Activated naive CD4-positive, alpha-beta T cell treated with anti-CD3 and anti-CD28 coated beads, Interleukin-2, amount 50 U/mL, for 72 hours (primary cell): ENCODE data around the gene BRI3BP. TPM values are rescaled to one million over a fixed set of nuclear protein-coding genes. Genes with fewer than 3 reads are reported as not detected.
"Not testable (repeated sequence)": the region's sequence is repeated elsewhere in the genome, so short reads cannot be mapped to it uniquely, and the experiment has no call there.

Source experiments
- ATAC-seq, 2 donors: fragments of 150-1000 bp; cut with Tn5 transposase; 2 replicates each; pipeline ENCODE4 v1.10.0; 2021; ENCODE audit warnings: mild to moderate bottlenecking in 2 of 2, moderate library complexity in 2 of 2
- DNase-seq, 2 donors: peaks; one replicate each; pipeline ENCODE4 v3.0.0; 2021 to 2022; ENCODE audit warnings: low spot score in 2 of 2
- H3K27ac Mint-ChIP-seq, 2 donors: one replicate each; pipeline ENCODE4 v1.8.0; 2022; ENCODE audit warnings: mild to moderate bottlenecking in 2 of 2, mixed read lengths in 2 of 2
- H3K36me3 Mint-ChIP-seq, 2 donors: one replicate each; pipeline ENCODE4 v1.8.0; 2022; ENCODE audit warnings: mixed read lengths in 2 of 2
- H3K9me3 Mint-ChIP-seq, 2 donors: one replicate each; pipeline ENCODE4 v1.8.0; 2022; ENCODE audit warnings: mixed read lengths in 2 of 2
- total RNA-seq, 2 donors: library from RNA; stranded (reverse); gene quantifications; one replicate each; pipeline ENCODE4 v1.2.3, GENCODE V29; 2022

BRI3BP gene
- total RNA-seq, 2 donors from 2014 or later: 9.2 to 28.0 TPM

DNA sequence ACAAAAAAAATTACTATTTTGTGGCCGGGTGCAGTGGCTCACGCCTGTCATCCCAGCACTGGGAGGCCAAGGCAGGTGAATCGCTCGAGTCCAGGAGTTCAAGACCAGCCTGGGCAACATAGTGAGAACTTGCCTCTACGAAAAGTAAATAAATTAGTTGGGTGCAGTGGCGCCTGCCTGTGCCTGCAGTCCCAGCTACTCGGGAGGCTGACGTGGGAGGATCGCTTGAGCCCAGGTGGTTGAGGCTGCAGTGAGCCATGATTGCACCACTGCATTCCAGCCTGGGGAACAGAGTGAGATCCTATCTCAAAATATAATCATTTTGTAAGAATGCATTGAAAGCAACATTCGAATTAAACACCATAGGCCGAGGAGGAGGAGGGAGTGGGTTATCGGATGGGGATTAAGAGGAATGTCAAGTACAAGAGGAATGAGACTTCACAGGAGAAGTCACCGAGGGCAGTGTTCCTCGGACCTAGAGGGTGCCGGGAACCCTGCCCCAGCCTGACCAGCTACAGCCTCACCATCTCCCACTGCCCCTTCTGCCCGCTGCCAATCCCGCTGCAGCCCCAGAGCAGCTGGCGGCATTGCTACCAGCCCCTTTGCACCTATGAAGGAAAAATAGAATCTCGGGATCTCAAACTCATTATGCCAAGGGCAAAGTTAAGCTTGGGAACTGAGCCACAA is 39.2 kb downstream of the BRI3BP start:
- no peak overlapping the region for H3K27ac Mint-ChIP-seq
- peaks cover 0 to 9% of the 10 kb centered on the region in 2 donors for H3K36me3 Mint-ChIP-seq
- no peaks in the 10 kb centered on the region for H3K9me3 Mint-ChIP-seq
- DNase-seq: no peak
- no peak for ATAC-seq

DNA sequence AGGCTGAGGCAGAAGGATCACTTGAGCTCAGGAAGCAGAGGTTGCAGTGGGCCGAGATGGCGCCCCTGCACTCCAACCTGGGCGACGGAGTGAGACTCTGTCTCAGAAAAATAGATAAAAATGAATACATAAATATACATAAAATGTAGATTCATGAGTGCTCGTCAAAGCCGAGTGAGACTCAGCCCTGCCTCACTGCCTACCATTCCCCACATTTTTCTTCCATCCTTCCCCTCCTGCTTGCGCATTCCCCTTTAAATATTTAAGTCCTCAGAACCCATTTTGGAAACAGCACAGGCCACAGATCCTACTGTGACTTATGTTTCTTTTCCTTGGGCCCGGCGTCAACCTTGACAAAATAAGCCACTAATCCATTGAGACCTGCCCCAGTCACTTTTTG is 39.8 kb downstream of the BRI3BP start:
- H3K36me3 Mint-ChIP-seq: peaks cover 0 to 9% of the 10 kb centered on the region in 2 donors
- DNase-seq (no peak), ATAC-seq (no peak)
- H3K9me3 Mint-ChIP-seq: no peaks in the 10 kb centered on the region
- H3K27ac Mint-ChIP-seq: no peak overlapping the region

DNA sequence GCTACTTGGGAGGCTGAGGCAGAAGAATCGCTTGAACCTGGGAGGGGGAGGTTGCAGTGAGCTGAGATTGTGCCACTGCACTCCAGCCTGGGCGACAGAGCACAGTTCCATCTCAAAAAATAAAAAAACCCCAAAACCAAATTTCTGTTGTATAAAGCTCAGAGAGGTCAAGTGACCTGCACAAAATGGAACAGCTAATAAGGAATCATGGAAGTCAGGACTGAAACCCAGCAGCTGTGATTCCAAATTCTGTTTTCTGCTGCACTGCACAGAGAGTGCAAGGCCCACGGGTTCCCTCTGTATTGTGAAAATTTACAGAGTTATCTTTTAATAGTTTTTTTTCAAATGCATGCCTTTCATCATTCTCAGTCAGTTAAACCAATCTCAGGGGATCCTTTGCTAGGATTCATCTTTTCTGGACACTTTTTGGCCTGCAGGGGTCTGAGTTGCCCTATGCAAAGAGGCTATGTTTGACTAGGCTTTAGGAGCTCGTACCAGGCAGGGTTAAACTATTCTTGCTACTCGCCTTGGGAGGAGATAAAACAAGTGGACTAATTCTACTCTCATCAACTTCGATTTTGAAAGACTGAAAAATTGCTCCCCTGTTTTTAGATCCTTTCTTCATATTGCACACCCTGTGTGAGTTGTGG is 45.7 kb downstream of the BRI3BP start:
- no peak for DNase-seq
- Mint-ChIP-seq H3K27ac (no peak overlapping the region), H3K36me3 (peaks cover 0 to 9% of the 10 kb centered on the region in 2 donors), H3K9me3 (no peaks in the 10 kb centered on the region)
- no peak for ATAC-seq

DNA sequence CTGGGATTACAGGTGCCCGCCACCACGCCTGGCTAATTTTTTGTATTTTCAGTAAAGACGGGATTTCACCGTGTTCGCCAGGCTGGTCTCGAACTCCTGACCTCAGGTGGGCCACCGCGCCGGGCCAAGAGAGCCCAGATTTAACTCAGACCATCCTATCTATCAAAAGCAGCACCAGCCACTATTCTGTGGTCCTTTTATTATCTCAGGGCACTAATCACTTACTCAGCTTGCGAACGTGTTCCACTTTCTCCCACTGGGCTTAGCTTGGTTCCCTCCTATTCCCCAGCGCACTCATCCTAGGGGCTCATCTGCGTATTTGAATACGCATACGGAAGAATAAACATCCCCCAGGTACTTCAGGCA is 55.6 kb downstream of the BRI3BP start:
- H3K27ac Mint-ChIP-seq: peak overlapping the region; percentile 8 to 36
- no peaks in the 10 kb centered on the region for H3K9me3 Mint-ChIP-seq
- no peak for ATAC-seq
- no peaks in the 10 kb centered on the region for H3K36me3 Mint-ChIP-seq
- DNase-seq: no peak

DNA sequence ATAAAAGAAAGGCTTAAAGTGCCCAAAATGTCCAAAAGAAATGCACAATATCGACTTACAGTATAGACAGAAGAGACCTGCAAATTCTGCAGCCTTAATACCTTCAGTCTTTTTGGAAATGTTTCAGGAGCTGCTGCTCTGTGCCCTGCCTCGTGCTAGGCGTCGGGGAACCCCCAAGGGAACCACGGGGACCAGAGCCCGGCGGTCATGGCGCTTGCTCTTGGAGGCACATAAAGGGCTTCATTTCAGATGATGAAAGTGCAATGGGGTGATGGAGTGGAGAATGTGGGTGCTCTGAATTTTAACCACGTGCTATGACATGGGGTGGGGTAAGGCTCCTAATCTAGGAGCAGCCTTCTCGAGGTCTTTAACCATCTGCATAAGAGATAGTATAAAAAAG is 57.0 kb downstream of the BRI3BP start:
- DNase-seq (no peak), ATAC-seq (no peak)
- no peaks in the 10 kb centered on the region for H3K36me3 Mint-ChIP-seq
- H3K9me3 Mint-ChIP-seq: no peaks in the 10 kb centered on the region
- H3K27ac Mint-ChIP-seq: no peak overlapping the region

DNA sequence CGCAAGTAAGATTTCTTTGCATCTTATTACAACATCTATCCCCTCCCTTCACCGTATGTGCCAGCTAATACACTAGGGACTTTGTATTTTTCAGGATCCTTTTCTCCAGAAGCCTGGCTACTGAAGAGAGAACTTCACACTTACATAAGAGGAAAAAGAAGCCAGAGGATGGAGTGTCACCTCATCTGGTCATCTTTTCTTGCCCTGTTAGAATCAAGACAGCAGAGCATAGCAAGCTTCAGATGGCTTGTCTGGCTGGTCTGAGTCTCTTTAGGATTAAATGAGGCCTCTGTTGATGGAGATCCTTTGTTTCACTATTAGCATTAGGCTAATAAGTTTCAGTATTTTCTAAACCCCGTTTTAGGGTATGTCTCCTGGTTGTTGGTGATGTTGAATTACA is 57.4 kb downstream of the BRI3BP start:
- ATAC-seq: no peak
- no peak for DNase-seq
- H3K36me3 Mint-ChIP-seq: no peaks in the 10 kb centered on the region

DNA sequence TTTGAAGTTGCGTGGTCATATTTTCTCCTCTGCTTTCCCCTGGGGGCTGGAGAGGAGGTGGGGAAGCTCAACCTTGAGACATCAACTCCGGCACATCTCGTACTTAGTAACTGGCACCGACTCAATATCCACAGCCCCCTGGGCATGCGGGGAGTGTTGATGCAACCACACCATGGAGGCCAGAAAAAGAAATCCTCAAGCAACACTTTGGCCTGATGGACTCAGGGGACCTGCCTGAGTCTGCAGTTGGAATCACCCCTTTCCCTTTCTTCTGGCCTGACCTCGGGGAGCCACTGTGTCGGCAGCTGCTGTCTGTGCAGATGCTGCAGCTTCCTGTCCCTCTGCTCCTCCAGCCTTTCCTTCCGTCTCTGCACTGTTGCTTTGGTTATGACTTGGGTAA is 60.4 kb downstream of the BRI3BP start:
- no peaks in the 10 kb centered on the region for H3K9me3 Mint-ChIP-seq
- ATAC-seq (no peak), DNase-seq (no peak)
- no peaks in the 10 kb centered on the region for H3K36me3 Mint-ChIP-seq
- no peak overlapping the region for H3K27ac Mint-ChIP-seq

More for the DNA sequence above, 57.4 kb downstream of the BRI3BP start:
- Mint-ChIP-seq H3K9me3 (no peaks in the 10 kb centered on the region), H3K27ac (no peak overlapping the region)

DNA sequence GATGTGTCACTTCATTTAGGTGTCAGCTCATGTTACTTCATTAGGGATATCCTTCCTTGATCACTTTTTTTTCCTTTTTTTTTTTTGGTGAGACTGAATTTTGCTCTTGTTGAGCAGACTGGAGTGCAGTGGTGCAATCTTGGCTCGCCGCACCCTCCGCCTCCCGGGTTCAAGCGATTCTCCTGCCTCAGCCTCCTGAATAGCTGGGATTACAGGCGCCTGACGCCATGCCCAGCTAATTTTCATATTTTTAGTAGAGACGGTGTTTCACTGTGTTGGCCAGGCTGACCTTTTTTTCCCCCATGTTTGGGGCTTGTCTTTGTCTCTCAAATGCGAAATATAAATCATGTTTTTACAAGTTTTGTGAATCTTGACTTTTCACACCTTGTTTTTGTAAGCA is 62.1 kb downstream of the BRI3BP start:
- DNase-seq (no peak), ATAC-seq (no peak)
- Mint-ChIP-seq H3K27ac (no peak overlapping the region), H3K36me3 (no peaks in the 10 kb centered on the region), H3K9me3 (no peaks in the 10 kb centered on the region)

DNA sequence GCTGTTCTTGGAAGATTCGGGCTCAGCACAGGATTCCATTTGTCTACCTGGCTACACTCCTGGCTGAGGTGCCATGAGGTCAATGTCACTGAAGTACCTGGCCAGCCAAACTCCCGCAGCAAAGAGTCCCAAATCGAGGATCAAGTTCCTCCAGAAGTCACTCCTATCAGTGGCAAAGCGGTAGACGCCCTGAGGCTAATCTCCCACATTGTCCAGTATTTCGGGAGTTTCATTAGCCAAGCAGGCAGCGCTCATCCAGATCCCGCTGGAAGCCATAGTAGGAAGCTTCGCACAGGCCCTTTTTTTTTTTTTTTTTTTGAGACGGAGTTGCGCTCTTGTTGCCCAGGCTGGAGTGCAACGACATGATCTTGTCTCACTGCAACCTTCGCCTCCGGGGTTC is 62.9 kb downstream of the BRI3BP start:
- ATAC-seq: no peak
- Mint-ChIP-seq H3K9me3 (no peaks in the 10 kb centered on the region), H3K36me3 (no peaks in the 10 kb centered on the region), H3K27ac (no peak overlapping the region)
- no peak for DNase-seq

DNA sequence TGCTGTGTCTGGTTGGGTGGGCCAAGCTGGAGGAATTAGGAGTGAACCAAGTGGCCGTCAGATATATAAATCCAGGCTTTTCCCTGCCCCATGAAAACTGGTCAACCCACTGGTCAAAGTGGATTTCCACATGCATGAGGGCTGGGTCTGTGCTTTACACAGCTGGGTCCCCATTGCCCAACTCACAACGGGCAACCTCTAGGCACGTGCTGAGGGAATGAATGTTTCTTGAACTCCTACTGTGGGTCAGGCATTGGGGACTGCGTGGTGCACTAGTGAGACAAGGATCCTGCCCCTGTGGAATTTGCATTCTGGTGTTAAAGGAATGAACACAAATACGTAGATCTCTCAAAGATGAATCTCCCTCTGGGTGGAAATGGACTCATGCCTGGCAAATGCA is 64.3 kb downstream of the BRI3BP start:
- DNase-seq (no peak), ATAC-seq (no peak)

DNA sequence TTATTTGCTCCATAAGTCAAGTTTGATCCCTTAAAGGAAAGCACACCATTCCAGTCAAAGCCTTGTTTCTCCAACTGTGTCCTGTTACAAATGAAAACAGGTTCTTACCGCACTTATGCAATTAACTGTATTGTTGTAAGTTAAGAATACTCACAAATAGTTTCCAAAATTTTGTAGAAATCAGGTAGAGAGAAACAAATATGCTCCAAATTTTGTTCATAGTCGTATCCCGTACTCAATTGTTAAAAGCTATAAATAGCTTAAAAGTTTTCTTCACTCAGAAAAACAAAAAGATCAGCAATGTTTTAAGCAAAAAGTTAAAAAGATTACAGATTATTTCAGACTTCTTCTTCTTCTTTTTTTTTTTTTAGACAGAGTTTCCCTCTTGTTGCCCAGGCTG is 67.8 kb downstream of the BRI3BP start:
- peaks cover 0 to 4% of the 10 kb centered on the region in 2 donors for H3K9me3 Mint-ChIP-seq
- ATAC-seq (no peak), DNase-seq (no peak)
- no peak overlapping the region for H3K27ac Mint-ChIP-seq
- peaks cover 0 to 5% of the 10 kb centered on the region in 2 donors for H3K36me3 Mint-ChIP-seq

More for the DNA sequence above, 64.3 kb downstream of the BRI3BP start:
- no peak overlapping the region for H3K27ac Mint-ChIP-seq
- H3K9me3 Mint-ChIP-seq: peaks cover 0 to 4% of the 10 kb centered on the region in 2 donors
- H3K36me3 Mint-ChIP-seq: peaks cover 0 to 5% of the 10 kb centered on the region in 2 donors

DNA sequence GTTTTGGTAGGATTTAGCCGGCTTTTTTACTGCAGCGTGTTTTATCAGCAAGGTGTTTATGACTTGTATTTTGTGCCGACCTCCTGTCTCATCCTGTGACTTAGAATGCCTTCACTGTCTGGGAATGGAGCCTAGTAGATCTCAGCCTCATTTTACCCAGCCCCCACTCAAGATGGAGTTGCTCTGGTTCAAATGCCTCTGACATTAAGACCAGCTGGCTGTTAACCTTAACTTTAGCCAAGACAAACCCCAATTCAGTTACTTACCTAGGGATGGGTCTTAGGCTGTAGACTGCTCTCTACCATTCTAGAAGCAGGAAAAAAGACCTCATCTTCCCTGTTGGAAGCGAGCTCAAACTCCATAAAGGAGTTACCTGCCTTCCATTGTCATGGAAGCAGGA is 70.1 kb downstream of the BRI3BP start:
- H3K9me3 Mint-ChIP-seq, H3K27ac Mint-ChIP-seq, DNase-seq, ATAC-seq: not testable (repeated sequence)
- peaks cover 4 to 13% of the 10 kb centered on the region in 2 donors for H3K36me3 Mint-ChIP-seq

DNA sequence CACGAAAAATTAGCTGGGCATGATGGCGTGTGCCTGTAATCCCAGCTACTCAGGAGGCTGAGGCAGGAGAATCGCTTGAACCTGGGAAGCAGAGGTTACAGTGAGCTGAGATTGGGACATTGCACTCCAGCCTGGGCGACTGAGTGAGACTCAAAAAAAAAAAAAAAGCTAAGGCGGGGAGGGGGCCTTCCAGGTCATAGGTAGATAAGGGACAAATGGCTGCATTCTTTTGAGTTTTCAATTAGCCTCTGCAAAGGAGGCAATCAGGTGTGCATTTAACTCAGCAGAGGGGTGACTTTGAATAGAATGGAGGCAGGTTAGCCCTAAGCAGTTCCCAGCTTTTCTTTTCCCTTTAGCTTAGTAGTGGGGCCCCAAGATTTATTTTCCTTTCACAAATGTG is 71.0 kb downstream of the BRI3BP start:
- Mint-ChIP-seq H3K36me3 (peaks cover 4 to 13% of the 10 kb centered on the region in 2 donors), H3K9me3 (peaks cover 0 to 4% of the 10 kb centered on the region in 2 donors), H3K27ac (no peak overlapping the region)
- ATAC-seq (no peak), DNase-seq (no peak)

DNA sequence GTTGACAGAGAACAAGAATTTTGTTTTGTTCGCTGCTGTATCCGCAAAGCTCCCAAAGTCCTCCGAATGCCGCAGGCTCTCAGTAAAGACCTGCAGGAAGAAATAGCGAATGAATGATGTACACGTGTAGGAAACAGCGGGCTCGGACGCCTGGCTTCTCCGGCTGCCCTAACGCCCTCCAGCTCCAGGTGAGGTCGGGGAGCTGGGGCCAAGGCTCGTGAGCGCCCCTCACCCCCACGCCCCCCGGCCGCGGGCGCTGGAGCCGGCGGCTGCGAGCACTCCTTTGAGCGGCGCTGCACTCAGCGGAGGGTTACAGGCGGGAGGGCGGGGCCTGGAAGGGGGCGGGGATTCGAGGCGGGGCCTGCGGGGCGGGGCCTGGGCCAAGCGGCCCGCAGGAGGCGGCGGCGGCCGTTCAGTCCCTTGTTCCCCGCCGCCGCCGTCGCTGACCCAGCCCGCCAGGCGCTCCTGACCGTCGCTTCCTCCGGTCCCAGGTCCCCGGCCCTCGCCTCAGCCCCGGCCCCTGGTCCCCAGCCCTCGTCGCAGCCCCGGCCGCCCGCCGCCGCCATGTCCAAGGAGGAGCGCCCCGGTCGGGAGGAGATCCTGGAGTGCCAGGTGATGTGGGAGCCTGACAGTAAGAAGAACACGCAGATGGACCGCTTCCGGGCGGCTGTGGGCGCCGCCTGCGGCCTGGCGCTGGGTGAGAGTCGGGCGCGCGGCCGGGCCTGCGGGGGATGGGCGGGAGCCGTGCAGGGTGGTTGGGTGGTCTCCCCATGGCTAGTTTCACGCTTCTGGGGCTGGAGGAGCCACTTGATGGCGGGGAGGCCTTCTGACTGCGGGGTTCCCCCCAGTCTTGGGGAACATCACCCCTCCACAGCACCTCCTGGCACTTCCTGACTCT is 71.8 kb downstream of the BRI3BP start, which contains the start of gene AACS:
AACS (plus strand) TSS at position 415 of the 898 bp plus-strand sequence; CDS start at position 565, 150 bp downstream.
- ATAC-seq: peak; percentile 95 to 98
- Mint-ChIP-seq H3K27ac (peak within 1 kb of the TSS in 1 of 2 donors; percentile 71), H3K9me3 (peaks cover 0 to 4% of the 10 kb centered on the region in 2 donors), H3K36me3 (peaks cover 4 to 13% of the 10 kb centered on the region in 2 donors)
- peak; percentile 70 to 84 for DNase-seq

DNA sequence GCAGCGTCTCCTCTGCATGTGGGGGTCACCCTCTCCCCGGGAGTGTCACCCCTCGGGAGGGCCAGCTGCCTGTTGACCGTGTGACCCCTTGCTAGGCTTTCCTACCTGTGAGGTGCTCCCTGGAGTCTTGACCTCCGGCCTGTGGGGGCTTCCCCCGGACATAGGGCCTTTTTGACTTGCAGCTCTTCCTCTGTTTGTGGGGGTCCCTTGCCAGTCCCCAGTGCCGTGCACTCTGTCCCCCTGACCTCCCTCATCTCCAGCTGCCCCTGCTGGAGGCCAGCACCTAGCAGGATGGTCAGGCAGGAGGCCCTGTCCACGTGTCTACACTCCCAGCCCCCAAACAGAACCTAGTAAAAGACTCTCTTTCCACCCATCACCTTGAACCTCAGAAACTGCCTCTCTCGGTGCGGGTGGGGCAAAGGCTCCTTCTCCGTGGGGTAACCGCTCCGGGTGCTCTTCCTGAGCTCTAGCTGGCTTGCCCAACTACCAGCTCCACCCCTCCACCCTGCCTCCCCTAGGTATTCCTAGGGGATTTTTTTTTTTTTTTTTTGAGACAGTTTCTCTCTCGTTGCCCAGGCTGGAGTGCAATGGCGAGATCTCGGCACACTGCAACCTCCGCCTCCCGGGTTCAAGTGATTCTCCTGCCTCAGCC is 72.6 kb downstream of the BRI3BP start:
- Mint-ChIP-seq H3K27ac (peak overlapping the region in 1 of 2 donors; percentile 71), H3K9me3 (peaks cover 0 to 4% of the 10 kb centered on the region in 2 donors), H3K36me3 (peaks cover 4 to 13% of the 10 kb centered on the region in 2 donors)
- ATAC-seq (no peak), DNase-seq (no peak)

DNA sequence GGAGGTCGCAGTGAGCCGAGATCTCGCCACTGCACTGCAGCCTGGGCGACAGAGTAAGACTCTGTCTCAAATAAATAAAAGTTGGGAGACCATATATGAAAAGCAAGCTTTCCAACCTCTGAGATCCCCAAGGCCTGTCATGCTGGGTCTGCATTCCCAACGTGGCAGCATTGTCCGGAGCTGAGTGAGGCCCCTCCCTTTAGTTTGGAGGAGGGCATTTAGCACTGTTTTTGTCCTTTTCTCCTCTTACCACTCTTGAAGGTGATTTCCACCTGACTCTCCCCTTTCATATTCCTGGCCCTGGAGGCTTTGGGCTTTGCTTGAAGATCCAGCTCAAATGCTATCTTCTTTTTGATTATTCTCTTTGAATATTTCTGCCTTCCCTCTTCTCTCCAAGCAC is 74.9 kb downstream of the BRI3BP start:
- H3K9me3 Mint-ChIP-seq: no peaks in the 10 kb centered on the region
- no peak for DNase-seq

More for the DNA sequence above, 74.9 kb downstream of the BRI3BP start:
- Mint-ChIP-seq H3K36me3 (peaks cover 4 to 8% of the 10 kb centered on the region in 2 donors), H3K27ac (no peak overlapping the region)
- ATAC-seq: no peak
